IMR-90 (cell line): ENCODE results near the gene ANKRD7. TPM values are rescaled to one million over a fixed set of nuclear protein-coding genes. Genes with fewer than 3 reads are reported as not detected.

Experiments used
- ATAC-seq: fragments of 200-7000 bp; cut with Tn5 transposase; 2 replicates; pipeline ENCODE4 v1.9.1; 2020; ENCODE audit warnings: low read depth, mild to moderate bottlenecking, moderate library complexity
- BruUV-seq: library from RNA; stranded (reverse); fragments of 400-500 nt; replicated peaks from 2 replicates; lab custom pipeline; 2021; lab: Mats Ljungman, UMichigan
- CTCF ChIA-PET: fragments of 300-600 bp; formaldehyde crosslinking; extraction: SDS; loops from one replicate; lab custom pipeline; 2021; ENCODE audit warnings: antibody characterized with exemption; lab: Yijun Ruan, JAX
- POLR2A ChIA-PET: fragments of 300-600 bp; sonication (Branson Sonifier 250); formaldehyde crosslinking; loops from one replicate; lab custom pipeline; 2022; ENCODE audit warnings: antibody characterized with exemption; ENCODE audit not compliant: unreplicated experiment; lab: Charles Lee
- DNase-seq: peaks from one replicate; pipeline ENCODE4 v3.0.0; 2013
- H2AFZ ChIP-seq: replicated peaks from 2 replicates; pipeline ENCODE3; 2013; ENCODE audit warnings: low read length, mild to moderate bottlenecking; ENCODE audit not compliant: poor library complexity
- H2AK5ac ChIP-seq: 2 replicates; pipeline ENCODE4 v1.6.1; 2013; ENCODE audit warnings: low read depth, low read length, inconsistent platforms
- H2AK9ac ChIP-seq: replicated peaks from 2 replicates; pipeline ENCODE3; 2013; ENCODE audit warnings: mild to moderate bottlenecking, low read depth, low read length, moderate library complexity; ENCODE audit not compliant: poor library complexity
- H2BK120ac ChIP-seq: 2 replicates; pipeline ENCODE4 v1.6.1; 2013; ENCODE audit warnings: low read depth, low read length, inconsistent platforms
- H2BK15ac ChIP-seq: 3 replicates; pipeline ENCODE4 v1.6.1; 2013; ENCODE audit warnings: low read depth, low read length, inconsistent platforms
- H2BK20ac ChIP-seq: 2 replicates; pipeline ENCODE4 v1.6.1; 2013; ENCODE audit warnings: low read depth, mild to moderate bottlenecking, inconsistent platforms, low read length, moderate library complexity
- H2BK5ac ChIP-seq: 2 replicates; pipeline ENCODE4 v1.6.1; 2013; ENCODE audit warnings: mild to moderate bottlenecking, low read depth, low read length, inconsistent platforms; ENCODE audit not compliant: poor library complexity, severe bottlenecking
- H3K14ac ChIP-seq: replicated peaks from 2 replicates; pipeline ENCODE4 v1.6.1; 2013; ENCODE audit warnings: low read depth, low read length, inconsistent platforms
- H3K18ac ChIP-seq: 2 replicates; pipeline ENCODE4 v1.6.1; 2013; ENCODE audit warnings: low read depth, low read length, control low read depth
- H3K23ac ChIP-seq: 2 replicates; pipeline ENCODE4 v1.6.1; 2013; ENCODE audit warnings: low read depth, low read length, inconsistent platforms
- H3K27ac ChIP-seq: 2 replicates; pipeline ENCODE4 v1.5.1; 2013; ENCODE audit warnings: mild to moderate bottlenecking, control low read depth, low read length; ENCODE audit not compliant: insufficient read depth
- H3K27me3 ChIP-seq: 2 replicates; pipeline ENCODE4 v1.6.1; 2013; ENCODE audit warnings: low read length; ENCODE audit not compliant: control insufficient read depth, insufficient read depth
- H3K36me3 ChIP-seq: 2 replicates; pipeline ENCODE4 v1.6.1; 2013; ENCODE audit warnings: low read length, mixed read lengths; ENCODE audit not compliant: control insufficient read depth, insufficient read depth
- H3K4ac ChIP-seq: 2 replicates; pipeline ENCODE4 v1.6.1; 2013; ENCODE audit warnings: low read depth, low read length, inconsistent platforms
- H3K4me1 ChIP-seq: 2 replicates; pipeline ENCODE4 v1.6.1; 2013; ENCODE audit warnings: low read length, mixed read lengths; ENCODE audit not compliant: control insufficient read depth, insufficient read depth
- H3K4me2 ChIP-seq: 2 replicates; pipeline ENCODE4 v1.6.1; 2013; ENCODE audit warnings: low read depth, mild to moderate bottlenecking, control low read depth, low read length, moderate library complexity
- H3K4me3 ChIP-seq: 2 replicates; pipeline ENCODE4 v1.5.1; 2013; ENCODE audit warnings: low read depth, mild to moderate bottlenecking, control low read depth, low read length, moderate library complexity; ENCODE audit not compliant: insufficient read depth
- H3K56ac ChIP-seq: 2 replicates; pipeline ENCODE4 v1.6.1; 2013; ENCODE audit warnings: low read length, inconsistent platforms; ENCODE audit not compliant: insufficient read depth; ENCODE audit errors: extremely low read depth
- H3K79me1 ChIP-seq, 2 experiments: 2 replicates each; pipeline ENCODE4 v1.6.1; 2013; ENCODE audit warnings: low read length in 2 of 2, inconsistent platforms in 1 of 2, low read depth in 1 of 2
- H3K9ac ChIP-seq: 2 replicates; pipeline ENCODE4 v1.6.1; 2013; ENCODE audit warnings: low read depth, low read length, control low read depth
- H3K9me1 ChIP-seq: 2 replicates; pipeline ENCODE4 v1.6.1; 2013; ENCODE audit warnings: low read length, inconsistent platforms; ENCODE audit not compliant: insufficient read depth
- H3K9me3 ChIP-seq: 2 replicates; pipeline ENCODE4 v1.6.1; 2013; ENCODE audit warnings: low read length; ENCODE audit not compliant: control insufficient read depth, insufficient read depth
- H4K20me1 ChIP-seq: 2 replicates; pipeline ENCODE4 v1.6.1; 2013; ENCODE audit warnings: low read length, inconsistent platforms; ENCODE audit not compliant: insufficient read depth
- H4K5ac ChIP-seq: 2 replicates; pipeline ENCODE4 v1.6.1; 2013; ENCODE audit warnings: mild to moderate bottlenecking, low read depth, low read length, control low read depth
- H4K8ac ChIP-seq, 2 experiments: 2 replicates each; pipeline ENCODE4 v1.6.1; 2013; ENCODE audit warnings: low read depth in 2 of 2, low read length in 2 of 2, control low read depth in 1 of 2, inconsistent platforms in 1 of 2
- H4K91ac ChIP-seq: 2 replicates; pipeline ENCODE4 v1.6.1; 2013; ENCODE audit warnings: low read depth, low read length, inconsistent platforms; ENCODE audit not compliant: insufficient read depth
- MAFK ChIP-seq: IDR thresholded peaks from 2 replicates; pipeline ENCODE4 v1.6.1; 2012; ENCODE audit warnings: low read depth, low read length, improper control_type of control experiment
- MAZ ChIP-seq: IDR thresholded peaks from 2 replicates; pipeline ENCODE4 v1.6.1; 2012; ENCODE audit warnings: low read depth, mild to moderate bottlenecking, low read length, improper control_type of control experiment, moderate library complexity, borderline replicate concordance
- RAD21 ChIP-seq: IDR thresholded peaks from 2 replicates; pipeline ENCODE4 v1.6.1; 2012; ENCODE audit warnings: low read length, improper control_type of control experiment
- USF2 ChIP-seq: fragments of 150-350 bp; IDR thresholded peaks from 2 replicates; pipeline ENCODE4 v1.6.1; 2017; ENCODE audit warnings: mild to moderate bottlenecking, antibody characterized with exemption, low read length, low read depth
- WGBS, 2 experiments: methylation state at CpG; one replicate each; pipeline versions ENCODE4 v1.1.5 to v1.1.7; 2013; ENCODE audit warnings: missing lambda C conversion rate in 2 of 2; ENCODE audit not compliant: insufficient read length in 1 of 2; ENCODE audit errors: extremely low coverage in 2 of 2; 5-methylcytosine and 5-hydroxymethylcytosine counted together
- dilution Hi-C: fragments of 300-500 bp; cut with HindIII; formaldehyde crosslinking; loops from one replicate; pipeline ENCODE4 v1.14.3; 2018; ENCODE audit warnings: low sequenced_read_pairs; ENCODE audit not compliant: unreplicated experiment
- in situ Hi-C: fragments of 300-500 bp; cut with MboI; formaldehyde crosslinking; loops from 3 replicates; pipeline ENCODE4 v1.14.3; 2019; ENCODE audit warnings: low sequenced_read_pairs, inconsistent platforms, mixed read lengths
- intact Hi-C: fragments of 100-400 bp; cut with micrococcal nuclease; formaldehyde crosslinking; loops from 2 replicates; pipeline ENCODE4 v1.10.0; 2022
- polyA plus RNA-seq, 3 experiments: library from polyadenylated mRNA; depleted of rRNA; stranded (reverse); fragments of >200 nt; gene quantifications; 2 replicates each; pipeline ENCODE4 v1.2.3, GENCODE V29; 2012; ENCODE audit warnings: low replicate concordance in 1 of 3
- total RNA-seq: library from RNA; depleted of rRNA; stranded (reverse); fragments of >200 nt; gene quantifications from 2 replicates; pipeline ENCODE4 v1.2.3, GENCODE V29; 2012
- TF ChIP-seq, protein P1 (sequence below): conservative IDR thresholded peaks from 2 replicates; pipeline ENCODE4 v1.5.1; 2012; ENCODE audit warnings: mild to moderate bottlenecking, low read depth, low read length, improper control_type of control experiment

The ANKRD7 gene
- total and polyA plus RNA-seq, 2 of the 4 experiments (the other 2 are of a cell fraction): 0.17 to 0.18 TPM

DNA sequence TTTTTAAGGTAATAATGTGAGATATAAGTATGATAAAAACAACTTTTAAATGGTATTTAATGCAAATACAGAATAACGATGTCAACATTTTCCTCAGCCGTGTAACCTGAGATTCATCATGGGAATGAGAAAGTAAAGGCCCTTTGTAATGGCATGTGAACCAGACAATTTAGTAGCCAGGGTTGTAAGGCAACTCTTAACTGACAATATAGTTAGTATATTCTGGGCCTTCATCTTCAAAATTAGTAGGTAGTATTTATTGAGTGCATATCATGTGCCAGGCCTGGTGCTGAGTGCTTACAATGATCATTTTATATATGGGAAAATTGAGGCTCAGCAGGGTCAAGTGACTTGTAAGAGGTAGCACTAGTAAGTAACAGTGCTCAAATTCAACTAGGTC, 29.9 kb upstream of the ANKRD7 start:
- TF ChIP-seq RAD21: no peak
- no peak for TF ChIP-seq MAFK
- TF ChIP-seq USF2: no peak
- TF ChIP-seq MAZ: no peak
- TF ChIP-seq, protein P1, sequence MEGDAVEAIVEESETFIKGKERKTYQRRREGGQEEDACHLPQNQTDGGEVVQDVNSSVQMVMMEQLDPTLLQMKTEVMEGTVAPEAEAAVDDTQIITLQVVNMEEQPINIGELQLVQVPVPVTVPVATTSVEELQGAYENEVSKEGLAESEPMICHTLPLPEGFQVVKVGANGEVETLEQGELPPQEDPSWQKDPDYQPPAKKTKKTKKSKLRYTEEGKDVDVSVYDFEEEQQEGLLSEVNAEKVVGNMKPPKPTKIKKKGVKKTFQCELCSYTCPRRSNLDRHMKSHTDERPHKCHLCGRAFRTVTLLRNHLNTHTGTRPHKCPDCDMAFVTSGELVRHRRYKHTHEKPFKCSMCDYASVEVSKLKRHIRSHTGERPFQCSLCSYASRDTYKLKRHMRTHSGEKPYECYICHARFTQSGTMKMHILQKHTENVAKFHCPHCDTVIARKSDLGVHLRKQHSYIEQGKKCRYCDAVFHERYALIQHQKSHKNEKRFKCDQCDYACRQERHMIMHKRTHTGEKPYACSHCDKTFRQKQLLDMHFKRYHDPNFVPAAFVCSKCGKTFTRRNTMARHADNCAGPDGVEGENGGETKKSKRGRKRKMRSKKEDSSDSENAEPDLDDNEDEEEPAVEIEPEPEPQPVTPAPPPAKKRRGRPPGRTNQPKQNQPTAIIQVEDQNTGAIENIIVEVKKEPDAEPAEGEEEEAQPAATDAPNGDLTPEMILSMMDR: no peak
- H4K5ac ChIP-seq: no peak overlapping the region
- H3K14ac ChIP-seq: no peak overlapping the region
- H4K20me1 ChIP-seq: no peaks in the 10 kb centered on the region
- POLR2A ChIA-PET: no interaction called here
- H2AK5ac ChIP-seq: no peak overlapping the region
- no peak overlapping the region for H3K23ac ChIP-seq
- no peak overlapping the region for H3K4me2 ChIP-seq
- CTCF ChIA-PET: no interaction called here
- dilution Hi-C loops: no loop called here
- no peak overlapping the region for H4K8ac ChIP-seq
- no TSS peak for BruUV-seq
- H3K27ac ChIP-seq: no peak overlapping the region
- intact Hi-C loops: no loop called here
- H2BK20ac ChIP-seq: no peak overlapping the region
- no peak for ATAC-seq
- no peak overlapping the region for H3K56ac ChIP-seq
- no peak overlapping the region for H2AFZ ChIP-seq
- H3K18ac ChIP-seq: no peak overlapping the region
- no peaks in the 10 kb centered on the region for H3K9me3 ChIP-seq
- H3K4me3 ChIP-seq: no peak overlapping the region
- no peaks in the 10 kb centered on the region for H3K79me1 ChIP-seq
- no CpG with 5 or more reads among the region's 2 CpGs for WGBS, 2 experiments
- H3K4me1 ChIP-seq: no peaks in the 10 kb centered on the region
- H2BK15ac ChIP-seq: no peak overlapping the region
- H2BK120ac ChIP-seq: no peak overlapping the region
- no peak overlapping the region for H2BK5ac ChIP-seq
- no peak overlapping the region for H3K4ac ChIP-seq
- H3K9me1 ChIP-seq: no peaks in the 10 kb centered on the region
- H3K27me3 ChIP-seq: no peaks in the 10 kb centered on the region
- in situ Hi-C loops: loop anchor here (10.0 kb wide), 1 partner anchor 450 kb away; no protein-coding TSS in a partner anchor
- peaks cover 6% of the 10 kb centered on the region for H3K36me3 ChIP-seq
- no peak overlapping the region for H4K91ac ChIP-seq
- DNase-seq: no peak
- no peak overlapping the region for H3K9ac ChIP-seq
- H2AK9ac ChIP-seq: no peak overlapping the region
